SK-MEL-5 (cell line): ENCODE measurements around the gene DTNB. TPM values are rescaled to one million over a fixed set of nuclear protein-coding genes. Genes with fewer than 3 reads are reported as not detected.
"Not testable (repeated sequence)": the region's sequence is repeated elsewhere in the genome, so short reads cannot be mapped to it uniquely, and the experiment has no call there.

Experiments used
- DNase-seq: peaks from one replicate; pipeline ENCODE4 v3.0.0-alpha.2; 2016; ENCODE audit warnings: low read depth, low spot score
- in situ Hi-C: cut with HindIII; loops from 2 replicates; pipeline ENCODE4 v1.10.0; 2016; ENCODE audit warnings: low sequenced_read_pairs, high pct_unique_total_duplicates, low pct_unique_long_range_greater_than_20kb
- total RNA-seq: library from RNA; depleted of rRNA; stranded (reverse); fragments of >200 nt; shearing (Covaris generic); gene quantifications from 2 replicates; pipeline ENCODE4 v1.2.3, GENCODE V29; 2014

The DTNB gene
- total RNA-seq, 1 experiment from 2014 or later, result 19.9 TPM

GRCh38 chr2:25650256-25650655, 23.1 kb downstream of the DTNB start:
- DNase-seq, result no peak
- in situ Hi-C loops, result no loop called here

DNA sequence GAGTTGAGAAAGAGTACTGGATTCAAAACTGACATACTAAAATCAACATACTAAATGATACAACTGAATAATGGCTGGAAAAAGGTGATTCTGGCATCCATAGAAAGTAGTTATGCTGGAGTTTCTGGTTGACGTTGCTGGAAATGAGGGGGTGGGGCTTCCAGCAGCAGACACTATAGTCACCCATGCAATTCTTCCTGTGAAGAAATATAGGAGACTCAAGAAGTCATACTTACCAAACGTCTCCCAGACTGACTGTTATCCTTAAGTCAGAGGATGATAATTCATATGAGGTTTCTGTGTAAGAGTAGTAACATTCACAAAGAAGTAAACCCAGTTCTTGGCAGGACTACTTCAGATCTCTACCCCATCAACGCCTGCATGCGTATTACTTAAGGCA, 23.6 kb downstream of the DTNB start:
- in situ Hi-C loops, result no loop called here

GRCh38 chr2:25642298-25642697, 31.1 kb downstream of the DTNB start:
- no peak for DNase-seq
- in situ Hi-C loops, result no loop called here

More for the DNA sequence above, 23.6 kb downstream of the DTNB start:
- DNase-seq, result no peak

GRCh38 chr2:25639696-25640095, 33.7 kb downstream of the DTNB start:
- in situ Hi-C loops, result no loop called here
- DNase-seq, result no peak

DNA sequence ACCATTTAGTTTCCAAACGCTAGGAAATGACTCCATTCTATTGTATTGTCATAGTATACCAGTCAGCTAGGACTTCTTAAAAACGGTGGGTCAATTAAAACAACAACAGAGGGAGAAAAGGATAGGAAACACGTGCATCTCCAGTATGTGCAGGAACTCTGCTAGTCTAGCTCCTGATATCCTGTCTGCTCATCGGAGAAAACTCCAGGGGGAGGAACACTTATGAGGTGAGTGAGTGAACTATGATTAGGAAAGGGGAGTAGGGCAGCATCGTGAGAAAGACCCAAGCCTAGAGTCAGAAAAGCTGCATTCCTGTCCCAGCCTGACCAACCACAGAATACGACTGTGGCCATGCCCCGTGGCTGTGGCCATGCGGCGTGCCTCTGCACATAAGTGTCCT, 34.2 kb downstream of the DTNB start:
- no peak for DNase-seq
- in situ Hi-C loops, result no loop called here

DNA sequence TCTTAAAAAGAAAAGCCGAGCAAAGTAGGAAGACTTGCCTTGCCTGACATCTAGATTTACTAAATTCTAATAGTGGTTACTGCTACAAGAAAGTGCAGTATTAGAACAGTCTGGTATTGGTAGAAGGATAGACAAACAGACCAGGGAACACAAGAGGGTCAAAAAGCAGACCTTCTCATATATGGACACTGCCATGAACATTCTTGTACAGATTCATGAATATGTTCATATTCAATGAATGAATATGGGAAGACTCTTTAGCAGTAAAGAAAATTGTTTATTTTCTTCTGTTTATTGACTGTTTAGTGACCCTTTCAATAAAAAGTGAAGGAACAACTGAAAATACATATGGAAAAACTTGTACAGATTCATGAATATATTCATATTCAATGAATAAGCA, 37.6 kb downstream of the DTNB start:
- DNase-seq, result no peak
- in situ Hi-C loops, result no loop called here

- DNase-seq, in situ Hi-C loops: not testable (repeated sequence)
These were observed 39.6 kb downstream of the DTNB start for GRCh38 chr2:25633801-25634200.

DNA sequence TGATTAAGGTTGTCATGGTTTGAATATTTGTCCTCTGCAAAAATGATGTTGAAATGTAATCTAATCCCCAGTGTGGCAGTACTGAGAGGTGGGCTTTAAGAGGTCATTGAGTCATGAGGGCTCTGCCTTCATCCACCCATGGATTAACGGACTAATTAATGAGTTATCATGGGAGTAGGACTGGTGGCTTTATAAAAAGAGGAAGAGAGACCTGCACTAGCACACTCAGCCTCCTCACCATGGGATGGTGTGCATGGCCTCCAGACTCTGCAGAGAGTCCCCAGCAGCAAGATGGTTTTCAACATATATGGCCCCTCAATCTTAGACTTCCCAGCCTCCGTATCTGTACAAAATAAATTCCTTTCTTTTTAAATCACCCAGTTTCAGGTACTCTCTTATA, 41.0 kb downstream of the DTNB start:
- in situ Hi-C loops, result no loop called here
- no peak for DNase-seq

DNA sequence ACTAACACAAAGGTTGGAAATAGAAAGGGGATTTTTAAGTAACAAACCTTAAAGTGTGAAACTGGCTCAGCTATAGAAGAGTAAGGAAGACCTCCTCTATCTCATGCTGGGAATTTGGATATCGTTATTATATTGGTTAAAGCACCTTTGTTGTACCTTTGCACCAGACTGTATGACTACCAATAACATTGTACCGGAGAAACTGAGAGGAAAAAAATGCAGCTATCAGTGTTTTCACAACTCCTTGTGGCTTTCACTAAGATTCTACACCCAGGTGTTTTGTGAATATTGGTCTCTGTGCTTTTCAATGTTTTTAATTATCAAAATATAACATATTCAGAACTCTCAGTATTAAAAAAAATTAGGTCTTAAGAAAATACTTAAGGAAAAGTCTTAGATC, 48.7 kb downstream of the DTNB start:
- DNase-seq, result no peak
- in situ Hi-C loops, result no loop called here

- no peak for DNase-seq
- in situ Hi-C loops, result no loop called here
These were observed 50.0 kb downstream of the DTNB start for GRCh38 chr2:25623361-25623760.

GRCh38 chr2:25620711-25621110, 52.7 kb downstream of the DTNB start:
- in situ Hi-C loops, result no loop called here
- DNase-seq, result no peak

- in situ Hi-C loops, result no loop called here
- no peak for DNase-seq
These were observed 53.3 kb downstream of the DTNB start for GRCh38 chr2:25620077-25620476.

DNA sequence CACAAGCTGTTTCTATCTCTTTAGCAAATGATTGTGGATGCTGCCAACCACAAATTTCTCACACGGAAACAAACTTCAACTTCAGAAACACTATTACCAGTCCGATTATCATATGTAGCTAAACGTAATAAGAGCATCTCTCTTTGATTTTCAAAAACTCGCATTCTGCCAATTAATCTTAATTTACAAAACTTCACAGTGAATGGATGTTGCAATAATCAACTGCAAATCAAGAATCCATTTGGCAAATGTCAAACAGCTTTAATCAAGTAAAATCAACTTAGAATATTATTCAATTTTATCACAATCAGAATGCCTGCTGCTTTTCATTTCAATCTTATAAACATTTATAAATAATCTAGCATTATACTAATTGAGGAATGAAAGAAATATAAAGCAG, 54.2 kb downstream of the DTNB start:
- in situ Hi-C loops, result no loop called here

DNA sequence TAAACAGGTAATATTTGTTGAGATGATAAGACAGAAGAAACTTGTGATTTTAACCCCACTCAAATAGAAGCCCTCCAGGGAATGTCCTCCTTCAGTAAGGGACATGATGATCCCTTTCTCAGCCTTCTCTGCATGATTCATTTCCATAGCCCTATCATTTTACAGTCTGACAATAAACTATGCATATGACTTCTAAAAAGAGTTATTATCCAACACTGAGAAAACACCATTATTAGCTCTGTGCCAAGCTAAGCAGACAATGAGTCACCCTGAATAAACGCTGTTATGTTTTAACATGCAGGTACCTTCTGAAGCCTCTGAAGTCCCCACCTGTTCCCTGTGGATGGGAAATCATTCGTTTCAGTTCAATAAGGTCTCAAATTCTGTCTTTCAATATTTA, 54.7 kb downstream of the DTNB start:
- in situ Hi-C loops, result no loop called here
- peak; percentile 24 for DNase-seq

More for the DNA sequence above, 54.2 kb downstream of the DTNB start:
- DNase-seq, result no peak

- DNase-seq, result no peak
- in situ Hi-C loops, result no loop called here
These were observed 55.3 kb downstream of the DTNB start for GRCh38 chr2:25617948-25618646.

DNA sequence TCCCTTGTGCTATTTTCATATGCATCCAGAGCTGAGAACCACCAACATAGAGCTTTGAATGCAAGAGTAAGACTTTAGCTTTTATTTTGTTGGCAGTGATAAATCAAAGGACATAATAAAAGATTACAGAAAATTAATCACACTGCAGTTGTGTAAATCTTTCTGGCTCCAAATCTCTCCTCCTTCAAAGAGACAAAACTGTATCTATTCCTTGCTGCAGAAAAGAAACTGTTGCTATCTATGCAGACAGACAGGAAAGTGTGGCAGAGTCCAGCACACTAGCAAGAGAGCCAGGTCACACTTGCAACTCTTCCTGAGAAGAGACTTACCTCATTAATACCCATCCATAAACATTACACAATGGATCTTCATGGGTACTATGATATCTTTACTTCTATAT, 57.5 kb downstream of the DTNB start:
- in situ Hi-C loops, result no loop called here
- DNase-seq, result no peak

- no peak for DNase-seq
- in situ Hi-C loops, result no loop called here
These were observed 58.0 kb downstream of the DTNB start for GRCh38 chr2:25615386-25615785.

GRCh38 chr2:25614711-25615110, 58.7 kb downstream of the DTNB start:
- in situ Hi-C loops, result no loop called here
- DNase-seq, result no peak

DNA sequence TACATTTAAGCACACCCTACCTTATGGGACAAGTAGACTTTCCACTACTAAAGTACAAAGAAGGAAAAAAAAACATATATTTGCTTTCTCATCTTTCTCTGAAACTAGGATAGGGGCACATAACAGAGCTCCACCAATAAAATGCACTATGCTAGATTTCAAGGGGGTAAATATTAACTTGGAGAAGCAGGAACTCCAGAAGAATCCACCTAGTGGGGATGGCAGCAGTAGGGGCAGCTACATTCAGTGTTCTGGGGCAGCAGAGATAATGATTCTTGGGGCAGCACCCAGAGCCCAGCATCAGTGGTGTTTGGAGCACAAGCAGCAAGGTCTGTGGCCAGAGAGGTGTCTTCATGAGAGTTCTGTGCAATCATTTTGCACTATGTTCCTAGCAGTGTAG, 64.7 kb downstream of the DTNB start:
- DNase-seq, result no peak
- in situ Hi-C loops, result no loop called here

- in situ Hi-C loops, result no loop called here
- DNase-seq, result peak; percentile 67
These were observed 66.5 kb downstream of the DTNB start for GRCh38 chr2:25606892-25607291.
